AML-193 (cell line): ENCODE data around the gene CALN1.
"Not testable (repeated sequence)": the region's sequence is repeated elsewhere in the genome, so short reads cannot be mapped to it uniquely, and the experiment has no call there.

ENCODE experiments used
- DNase-seq, 2 experiments: peaks; one replicate each; lab custom pipeline; 2025; lab: John Stamatoyannopoulos, UW

Gene CALN1

GRCh38 chr7:72412121-72412618 is at the start of gene CALN1:
Gene CALN1, minus strand, starts transcription at chr7:72412338.
- not testable (repeated sequence) for DNase-seq

GRCh38 chr7:72453471-72453870 is 41.3 kb upstream of the CALN1 start:
- no peak for DNase-seq

- no peak for DNase-seq
Measured at GRCh38 chr7:72447465-72448204, 35.5 kb upstream of the CALN1 start.

- no peak for DNase-seq
Measured at GRCh38 chr7:72446591-72447462, 34.7 kb upstream of the CALN1 start.

GRCh38 chr7:72446131-72446530 is 34.0 kb upstream of the CALN1 start:
- DNase-seq = no peak

GRCh38 chr7:72445580-72445979 is 33.4 kb upstream of the CALN1 start:
- DNase-seq = no peak

GRCh38 chr7:72445075-72445474 is 32.9 kb upstream of the CALN1 start:
- DNase-seq = no peak

- peak; percentile 7 to 16 for DNase-seq
Measured at GRCh38 chr7:72444026-72444776, 32.1 kb upstream of the CALN1 start.

- DNase-seq = no peak
Measured at GRCh38 chr7:72441791-72442190, 29.7 kb upstream of the CALN1 start.

GRCh38 chr7:72438491-72438890 is 26.4 kb upstream of the CALN1 start:
- no peak for DNase-seq

GRCh38 chr7:72437610-72438009 is 25.5 kb upstream of the CALN1 start:
- no peak for DNase-seq

- DNase-seq = no peak
Measured at GRCh38 chr7:72437061-72437585, 25.0 kb upstream of the CALN1 start.

- no peak for DNase-seq
Measured at GRCh38 chr7:72435925-72436480, 23.9 kb upstream of the CALN1 start.

- DNase-seq = no peak
Measured at GRCh38 chr7:72435366-72435765, 23.2 kb upstream of the CALN1 start.

GRCh38 chr7:72430531-72430930 is 18.4 kb upstream of the CALN1 start:
- DNase-seq = no peak

- no peak for DNase-seq
Measured at GRCh38 chr7:72429316-72429715, 17.2 kb upstream of the CALN1 start.

GRCh38 chr7:72416846-72417245 is 4.7 kb upstream of the CALN1 start:
- DNase-seq = no peak

- DNase-seq = no peak
Measured at GRCh38 chr7:72415586-72415985, 3.4 kb upstream of the CALN1 start.

GRCh38 chr7:72413886-72414285 is 1.7 kb upstream of the CALN1 start:
- no peak for DNase-seq

GRCh38 chr7:72413290-72413689 is 1.2 kb upstream of the CALN1 start:
- DNase-seq = no peak

- no peak for DNase-seq
Measured at GRCh38 chr7:72411419-72411818, 719 bp downstream of the CALN1 start.

GRCh38 chr7:72409638-72410015 is 2.5 kb downstream of the CALN1 start:
- no peak for DNase-seq
